HG02759 (cell line): ENCODE data around the gene SOX10.
"Not testable (repeated sequence)": the region's sequence is repeated elsewhere in the genome, so short reads cannot be mapped to it uniquely, and the experiment has no call there.

Experiments
- ATAC-seq: cut with Tn5 transposase; IDR thresholded peaks from one replicate; pipeline ENCODE4 v1.9.1; 2021; ENCODE audit warnings: mild to moderate bottlenecking, moderate library complexity; ENCODE audit not compliant: unreplicated experiment

SOX10 gene

GRCh38 chr22:37967637-37968451 lies 16.5 kb downstream of the SOX10 start:
- ATAC-seq = no peak

GRCh38 chr22:37967147-37967546 lies 17.2 kb downstream of the SOX10 start:
- ATAC-seq = no peak

- ATAC-seq = no peak
These were observed 18.3 kb downstream of the SOX10 start for GRCh38 chr22:37965940-37966664.

- ATAC-seq = no peak
These were observed 23.3 kb downstream of the SOX10 start for GRCh38 chr22:37961062-37961461.

- ATAC-seq = no peak
These were observed 25.0 kb downstream of the SOX10 start for GRCh38 chr22:37959231-37959825.

- ATAC-seq = no peak
These were observed 27.1 kb downstream of the SOX10 start for GRCh38 chr22:37957232-37957631.

- not testable (repeated sequence) for ATAC-seq
These were observed 28.4 kb downstream of the SOX10 start for GRCh38 chr22:37955825-37956397.

GRCh38 chr22:37954686-37955085 lies 29.7 kb downstream of the SOX10 start:
- ATAC-seq = no peak

- ATAC-seq = peak; percentile 93
These were observed 30.7 kb downstream of the SOX10 start, which contains the start of the genes C22orf23 and POLR2F for GRCh38 chr22:37953437-37954179. C22orf23 (minus strand) TSS chr22:37953601; CDS start chr22:37953149, 452 bp downstream. POLR2F (plus strand) TSS chr22:37953699; CDS start chr22:37953788, 89 bp downstream.

GRCh38 chr22:37953062-37953436 lies 31.3 kb downstream of the SOX10 start:
- no peak for ATAC-seq

- not testable (repeated sequence) for ATAC-seq
These were observed 31.7 kb downstream of the SOX10 start for GRCh38 chr22:37952629-37953028.

- ATAC-seq = no peak
These were observed 33.0 kb downstream of the SOX10 start for GRCh38 chr22:37951305-37951704.

- not testable (repeated sequence) for ATAC-seq
These were observed 37.1 kb downstream of the SOX10 start for GRCh38 chr22:37947142-37947795.

GRCh38 chr22:37944423-37944822 lies 39.9 kb downstream of the SOX10 start:
- ATAC-seq = not testable (repeated sequence)

GRCh38 chr22:37943825-37944198 lies 40.5 kb downstream of the SOX10 start:
- ATAC-seq = no peak

GRCh38 chr22:37943136-37943824 lies 41.1 kb downstream of the SOX10 start:
- ATAC-seq = no peak

GRCh38 chr22:37942133-37942532 lies 42.2 kb downstream of the SOX10 start:
- ATAC-seq = no peak

- no peak for ATAC-seq
These were observed 43.5 kb downstream of the SOX10 start for GRCh38 chr22:37940698-37941376.
